Measurements from ENCODE around the gene MAPKAPK2. TPM values are rescaled to one million over a fixed set of nuclear protein-coding genes. Genes with fewer than 3 reads are reported as not detected.
A peak's percentile ranks its signal among the peaks of the same experiment; 100 is the strongest.

Gene MAPKAPK2
- total RNA-seq, 4 donors from 2014 or later = 115 to 207 (median 140) TPM

GRCh38 chr1:206685769-206686477, 1.2 kb downstream of the MAPKAPK2 start:
- peaks cover 51 to 56% of the 10 kb centered on the region in 2 donors for H3K4me1 ChIP-seq
- DNase-seq (peak; percentile 56 to 73), ATAC-seq (peak; percentile 61 to 62)
- H3K27ac ChIP-seq = peak overlapping the region; percentile 93 to 98 (median 96)
- in situ Hi-C loops (cut with MboI; ENCODE audit: low sequenced_read_pairs in 4 of 4) (loop anchor here in 1 of 4 donors (25.0 kb wide), 1 partner anchor 1126 kb away; no protein-coding TSS in a partner anchor), intact Hi-C loops (cut with DNase I; ENCODE audit: low total_unique reads) (loop anchor here (1.0 kb wide), 1 partner anchor 660 kb away; no protein-coding TSS in a partner anchor)
- no peaks in the 10 kb centered on the region for H3K36me3 ChIP-seq
- H3K4me3 ChIP-seq = peak overlapping the region; percentile 64 to 79 (median 75)
- no peaks in the 10 kb centered on the region for H3K9me3 ChIP-seq
- no peaks in the 10 kb centered on the region for H3K27me3 ChIP-seq
- TF ChIP-seq CTCF (IDR thresholded peaks at IDR 0.05 in 4 of 5, conservative IDR thresholded peaks at IDR 0.05 in 1 of 5) (no peak), POLR2A (IDR thresholded peaks at IDR 0.05) (peak; percentile 84 to 92)

GRCh38 chr1:206686478-206687249, 2.0 kb downstream of the MAPKAPK2 start:
- in situ Hi-C loops (cut with MboI; ENCODE audit: low sequenced_read_pairs in 4 of 4) = loop anchor here in 1 of 4 donors (25.0 kb wide), 1 partner anchor 1126 kb away; no protein-coding TSS in a partner anchor
- Histone ChIP-seq H3K36me3 (no peaks in the 10 kb centered on the region), H3K4me1 (peaks cover 58 to 63% of the 10 kb centered on the region in 2 donors), H3K9me3 (no peaks in the 10 kb centered on the region), H3K27me3 (no peaks in the 10 kb centered on the region), H3K27ac (peak overlapping the region; percentile 93 to 98 (median 96)), H3K4me3 (peak overlapping the region; percentile 64 to 79 (median 75))
- TF ChIP-seq POLR2A (IDR thresholded peaks at IDR 0.05) = no peak
- DNase-seq = no peak
- no peak for ATAC-seq
- intact Hi-C loops (cut with DNase I; ENCODE audit: low total_unique reads) = loop anchor here (1.0 kb wide), 1 partner anchor 660 kb away; no protein-coding TSS in a partner anchor

GRCh38 chr1:206687251-206687914, 2.7 kb downstream of the MAPKAPK2 start:
- no peak for TF ChIP-seq POLR2A (IDR thresholded peaks at IDR 0.05)
- TF ChIP-seq CTCF (IDR thresholded peaks at IDR 0.05 in 4 of 5, conservative IDR thresholded peaks at IDR 0.05 in 1 of 5) = no peak
- H3K4me1 ChIP-seq = peaks cover 66 to 70% of the 10 kb centered on the region in 2 donors
- ATAC-seq = no peak
- H3K9me3 ChIP-seq = no peaks in the 10 kb centered on the region
- intact Hi-C loops (cut with DNase I; ENCODE audit: low total_unique reads) (no loop called here), in situ Hi-C loops (cut with MboI; ENCODE audit: low sequenced_read_pairs in 4 of 4) (loop anchor here in 1 of 4 donors (25.0 kb wide), 1 partner anchor 1125 kb away; no protein-coding TSS in a partner anchor)
- DNase-seq = no peak
- H3K36me3 ChIP-seq = no peaks in the 10 kb centered on the region
- no peaks in the 10 kb centered on the region for H3K27me3 ChIP-seq
- peak overlapping the region; percentile 64 to 79 (median 75) for H3K4me3 ChIP-seq
- H3K27ac ChIP-seq = peak overlapping the region; percentile 93 to 98 (median 96)

- peaks cover 72 to 76% of the 10 kb centered on the region in 2 donors for H3K4me1 ChIP-seq
- no peaks in the 10 kb centered on the region for H3K9me3 ChIP-seq
- DNase-seq (peak in 1 of 2 donors; percentile 41), ATAC-seq (no peak)
- intact Hi-C loops (cut with DNase I; ENCODE audit: low total_unique reads) (no loop called here), in situ Hi-C loops (cut with MboI; ENCODE audit: low sequenced_read_pairs in 4 of 4) (loop anchor here in 1 of 4 donors (25.0 kb wide), 1 partner anchor 1124 kb away; no protein-coding TSS in a partner anchor)
- peak overlapping the region in 2 of 4 donors; percentile 64 to 74 for H3K4me3 ChIP-seq
- TF ChIP-seq POLR2A (IDR thresholded peaks at IDR 0.05) (no peak), CTCF (IDR thresholded peaks at IDR 0.05 in 4 of 5, conservative IDR thresholded peaks at IDR 0.05 in 1 of 5) (no peak)
- H3K36me3 ChIP-seq = no peaks in the 10 kb centered on the region
- no peaks in the 10 kb centered on the region for H3K27me3 ChIP-seq
- H3K27ac ChIP-seq = peak overlapping the region; percentile 93 to 98 (median 96)
Observed at GRCh38 chr1:206687915-206688442, 3.3 kb downstream of the MAPKAPK2 start.
